Lower leg skin (tissue), 3 donors: ENCODE data around the gene IL17RA.

ENCODE experiments used
- CTCF ChIP-seq, 3 donors: fragments of 450-650 bp; IDR thresholded peaks; one replicate each; pipeline ENCODE4 v1.5.1; 2016; ENCODE audit warnings: antibody characterized with exemption in 3 of 3, mild to moderate bottlenecking in 3 of 3, moderate library complexity in 2 of 3
- POLR2A ChIP-seq, 2 donors: fragments of 450-650 bp; IDR thresholded peaks; one replicate each; pipeline ENCODE4 v1.6.1; 2016 to 2017; ENCODE audit warnings: antibody characterized with exemption in 2 of 2, mild to moderate bottlenecking in 1 of 2, moderate library complexity in 1 of 2

DNA sequence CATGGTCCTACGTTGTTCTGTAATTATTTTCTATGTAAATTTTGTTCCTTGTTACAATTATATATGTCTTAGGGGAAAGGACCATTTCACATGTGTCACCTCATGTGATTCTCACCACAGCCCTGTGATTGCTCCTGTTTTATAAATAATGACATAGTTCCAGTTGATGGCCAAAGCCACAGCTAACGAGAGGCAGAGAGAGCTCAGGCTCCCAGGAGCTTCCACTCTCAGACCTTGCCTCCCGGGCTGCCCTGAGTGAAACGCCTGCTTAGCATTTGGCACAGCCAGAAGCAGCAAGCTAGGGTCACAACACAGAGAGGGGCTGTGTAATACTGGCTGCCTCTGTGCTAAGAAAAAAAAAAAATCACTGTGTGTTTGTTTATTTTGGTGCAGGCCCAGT, 30.4 kb downstream of the IL17RA start:
- TF ChIP-seq CTCF (IDR thresholded peaks at IDR 0.05), result no peak
- TF ChIP-seq POLR2A (IDR thresholded peaks at IDR 0.05), result no peak
